GM21528 (cell line): ENCODE measurements around the gene TNFAIP1.
A peak's percentile ranks its signal among the peaks of the same experiment; 100 is the strongest.

Experiments used
- ATAC-seq: cut with Tn5 transposase; IDR thresholded peaks from one replicate; pipeline ENCODE4 v1.9.1; 2021; ENCODE audit warnings: mild to moderate bottlenecking, moderate library complexity; ENCODE audit not compliant: unreplicated experiment, low FRiP score

The TNFAIP1 gene

GRCh38 chr17:28344011-28344410, 8.4 kb downstream of the TNFAIP1 start:
- ATAC-seq, result no peak

GRCh38 chr17:28344435-28344901, 8.9 kb downstream of the TNFAIP1 start:
- ATAC-seq, result no peak

- ATAC-seq, result no peak
Observed at GRCh38 chr17:28345419-28346198, 10.0 kb downstream of the TNFAIP1 start.

GRCh38 chr17:28346199-28346580, 10.6 kb downstream of the TNFAIP1 start:
- no peak for ATAC-seq

GRCh38 chr17:28346746-28347246, 11.2 kb downstream of the TNFAIP1 start:
- no peak for ATAC-seq

- ATAC-seq, result no peak
Observed at GRCh38 chr17:28347261-28347891, 11.8 kb downstream of the TNFAIP1 start.

- ATAC-seq, result no peak
Observed at GRCh38 chr17:28348979-28349378, 13.4 kb downstream of the TNFAIP1 start.

GRCh38 chr17:28350271-28350670, 14.7 kb downstream of the TNFAIP1 start:
- no peak for ATAC-seq

- peak; percentile 90 for ATAC-seq
Observed at GRCh38 chr17:28357061-28357900, 21.7 kb downstream of the TNFAIP1 start, which contains the start of gene POLDIP2. Gene POLDIP2 (minus strand): TSS chr17:28357527. CDS start chr17:28357448, 79 bp downstream.

GRCh38 chr17:28357901-28358197, 22.3 kb downstream of the TNFAIP1 start:
- no peak for ATAC-seq

- ATAC-seq, result no peak
Observed at GRCh38 chr17:28363186-28363585, 27.6 kb downstream of the TNFAIP1 start.

- no peak for ATAC-seq
Observed at GRCh38 chr17:28363776-28364650, 28.5 kb downstream of the TNFAIP1 start.

GRCh38 chr17:28364665-28365363, 29.3 kb downstream of the TNFAIP1 start, which contains the start of gene SEBOX:
Gene SEBOX (minus strand): TSS chr17:28365199. CDS start chr17:28365151, 48 bp downstream.
- no peak for ATAC-seq

- ATAC-seq, result no peak
Observed at GRCh38 chr17:28365487-28365886, 29.9 kb downstream of the TNFAIP1 start.

GRCh38 chr17:28366605-28367004, 31.0 kb downstream of the TNFAIP1 start:
- no peak for ATAC-seq

- ATAC-seq, result no peak
Observed at GRCh38 chr17:28367641-28368305, 32.2 kb downstream of the TNFAIP1 start.

GRCh38 chr17:28368306-28368831, 32.8 kb downstream of the TNFAIP1 start:
- no peak for ATAC-seq

- no peak for ATAC-seq
Observed at GRCh38 chr17:28368915-28369683, 33.5 kb downstream of the TNFAIP1 start.
